ENCODE results near the gene LMO1.

GRCh38 chr11:8271106-8271886 is 7.6 kb upstream of the LMO1 start:
- TF ChIP-seq, protein P1, sequence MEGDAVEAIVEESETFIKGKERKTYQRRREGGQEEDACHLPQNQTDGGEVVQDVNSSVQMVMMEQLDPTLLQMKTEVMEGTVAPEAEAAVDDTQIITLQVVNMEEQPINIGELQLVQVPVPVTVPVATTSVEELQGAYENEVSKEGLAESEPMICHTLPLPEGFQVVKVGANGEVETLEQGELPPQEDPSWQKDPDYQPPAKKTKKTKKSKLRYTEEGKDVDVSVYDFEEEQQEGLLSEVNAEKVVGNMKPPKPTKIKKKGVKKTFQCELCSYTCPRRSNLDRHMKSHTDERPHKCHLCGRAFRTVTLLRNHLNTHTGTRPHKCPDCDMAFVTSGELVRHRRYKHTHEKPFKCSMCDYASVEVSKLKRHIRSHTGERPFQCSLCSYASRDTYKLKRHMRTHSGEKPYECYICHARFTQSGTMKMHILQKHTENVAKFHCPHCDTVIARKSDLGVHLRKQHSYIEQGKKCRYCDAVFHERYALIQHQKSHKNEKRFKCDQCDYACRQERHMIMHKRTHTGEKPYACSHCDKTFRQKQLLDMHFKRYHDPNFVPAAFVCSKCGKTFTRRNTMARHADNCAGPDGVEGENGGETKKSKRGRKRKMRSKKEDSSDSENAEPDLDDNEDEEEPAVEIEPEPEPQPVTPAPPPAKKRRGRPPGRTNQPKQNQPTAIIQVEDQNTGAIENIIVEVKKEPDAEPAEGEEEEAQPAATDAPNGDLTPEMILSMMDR (IDR thresholded peaks at IDR 0.05; ENCODE audit: poor library complexity): no peak
- TF ChIP-seq EZH2 (IDR thresholded peaks at IDR 0.05; ENCODE audit: borderline replicate concordance) (no peak), EZH2phosphoT487 (IDR thresholded peaks at IDR 0.05; ENCODE audit: low read depth, severe bottlenecking, unreplicated experiment) (no peak)
